HEK293 (cell line): ENCODE measurements around the gene CCHCR1.

Experiments used
- EGR2 ChIP-seq: fragments of 450-650 bp; formaldehyde crosslinking; IDR thresholded peaks from 2 replicates; pipeline ENCODE4 v1.5.1; 2016; ENCODE audit warnings: low read depth, missing biosample characterization, missing genetic modification characterization
- FEZF1 ChIP-seq: fragments of 450-650 bp; formaldehyde crosslinking; IDR thresholded peaks from 2 replicates; pipeline ENCODE4 v1.5.1; 2016; ENCODE audit warnings: missing biosample characterization, missing genetic modification characterization
- GLI4 ChIP-seq: fragments of 450-650 bp; formaldehyde crosslinking; IDR thresholded peaks from 2 replicates; pipeline ENCODE4 v1.5.1; 2016; ENCODE audit warnings: missing biosample characterization, missing genetic modification characterization
- IKZF3 ChIP-seq: fragments of 450-650 bp; IDR thresholded peaks from 2 replicates; pipeline ENCODE4 v1.5.0; 2018; ENCODE audit warnings: missing biosample characterization, mild to moderate bottlenecking, missing genetic modification characterization, moderate library complexity
- INSM2 ChIP-seq: fragments of 450-650 bp; formaldehyde crosslinking; IDR thresholded peaks from 2 replicates; pipeline ENCODE4 v1.5.1; 2016; ENCODE audit warnings: missing biosample characterization, missing genetic modification characterization
- KLF8 ChIP-seq: fragments of 450-650 bp; formaldehyde crosslinking; IDR thresholded peaks from 2 replicates; pipeline ENCODE4 v1.5.1; 2016; ENCODE audit warnings: missing biosample characterization, missing genetic modification characterization
- MEIS1 ChIP-seq: sonication (generic); formaldehyde crosslinking; IDR thresholded peaks from 2 replicates; pipeline ENCODE4 v1.8.1; 2022; ENCODE audit warnings: missing genetic modification reagents, mild to moderate bottlenecking, borderline replicate concordance
- PBX3 ChIP-seq: sonication (generic); formaldehyde crosslinking; IDR thresholded peaks from 2 replicates; pipeline ENCODE4 v1.8.1; 2022; ENCODE audit warnings: mild to moderate bottlenecking, moderate library complexity, missing genetic modification reagents
- PRDM10 ChIP-seq: fragments of 450-650 bp; formaldehyde crosslinking; IDR thresholded peaks from 2 replicates; pipeline ENCODE4 v1.5.1; 2016; ENCODE audit warnings: missing biosample characterization, missing genetic modification characterization
- SP7 ChIP-seq: fragments of 450-650 bp; formaldehyde crosslinking; IDR thresholded peaks from 2 replicates; pipeline ENCODE4 v1.5.1; 2016; ENCODE audit warnings: missing biosample characterization, missing genetic modification characterization
- YY2 ChIP-seq: fragments of 450-650 bp; formaldehyde crosslinking; IDR thresholded peaks from 2 replicates; pipeline ENCODE4 v1.5.1; 2016; ENCODE audit warnings: missing biosample characterization, missing genetic modification characterization
- ZBTB8A ChIP-seq: fragments of 450-650 bp; formaldehyde crosslinking; IDR thresholded peaks from 2 replicates; pipeline ENCODE4 v1.5.1; 2016; ENCODE audit warnings: missing biosample characterization, missing genetic modification characterization
- ZFP37 ChIP-seq: fragments of 450-650 bp; formaldehyde crosslinking; IDR thresholded peaks from 2 replicates; pipeline ENCODE4 v1.5.1; 2016; ENCODE audit warnings: missing biosample characterization, missing genetic modification characterization
- ZFP41 ChIP-seq: fragments of 450-650 bp; formaldehyde crosslinking; IDR thresholded peaks from 2 replicates; pipeline ENCODE4 v1.5.1; 2016; ENCODE audit warnings: missing biosample characterization, missing genetic modification characterization, borderline replicate concordance
- ZIC2 ChIP-seq: fragments of 450-650 bp; formaldehyde crosslinking; IDR thresholded peaks from 2 replicates; pipeline ENCODE4 v1.5.1; 2016; ENCODE audit warnings: missing biosample characterization, missing genetic modification characterization
- ZNF112 ChIP-seq: fragments of 450-650 bp; formaldehyde crosslinking; IDR thresholded peaks from 2 replicates; pipeline ENCODE4 v1.5.0; 2017; ENCODE audit warnings: missing biosample characterization, missing genetic modification characterization
- ZNF221 ChIP-seq: fragments of 450-650 bp; formaldehyde crosslinking; IDR thresholded peaks from 2 replicates; pipeline ENCODE4 v1.5.1; 2017; ENCODE audit warnings: missing biosample characterization, missing genetic modification characterization, borderline replicate concordance
- ZNF37A ChIP-seq: fragments of 450-650 bp; IDR thresholded peaks from 2 replicates; pipeline ENCODE4 v1.5.1; 2018; ENCODE audit warnings: missing biosample characterization, missing genetic modification characterization
- ZNF473 ChIP-seq: fragments of 450-650 bp; formaldehyde crosslinking; IDR thresholded peaks from 2 replicates; pipeline ENCODE4 v1.5.1; 2017; ENCODE audit warnings: missing biosample characterization, missing genetic modification characterization
- ZNF488 ChIP-seq: fragments of 450-650 bp; formaldehyde crosslinking; IDR thresholded peaks from 2 replicates; pipeline ENCODE4 v1.5.1; 2016; ENCODE audit warnings: missing biosample characterization, missing genetic modification characterization
- ZNF621 ChIP-seq: fragments of 450-650 bp; formaldehyde crosslinking; IDR thresholded peaks from 2 replicates; pipeline ENCODE4 v1.5.1; 2017; ENCODE audit warnings: missing biosample characterization, missing genetic modification characterization
- ZNF664 ChIP-seq: fragments of 450-650 bp; formaldehyde crosslinking; IDR thresholded peaks from 2 replicates; pipeline ENCODE4 v1.5.1; 2016; ENCODE audit warnings: missing biosample characterization, missing genetic modification characterization
- ZNF792 ChIP-seq: fragments of 450-650 bp; formaldehyde crosslinking; IDR thresholded peaks from 2 replicates; pipeline ENCODE4 v1.5.1; 2016; ENCODE audit warnings: missing biosample characterization, missing genetic modification characterization
- TF ChIP-seq, protein P1 (sequence below): fragments of 450-650 bp; formaldehyde crosslinking; optimal IDR thresholded peaks from 2 replicates; pipeline ENCODE3; 2016; ENCODE audit warnings: missing biosample characterization, mild to moderate bottlenecking, missing genetic modification characterization
- TF ChIP-seq, protein P2 (sequence below): fragments of 450-650 bp; formaldehyde crosslinking; IDR thresholded peaks from 2 replicates; pipeline ENCODE4 v1.5.1; 2016; ENCODE audit warnings: missing biosample characterization, missing genetic modification characterization
- TF ChIP-seq, protein P3 (sequence below): fragments of 450-650 bp; formaldehyde crosslinking; IDR thresholded peaks from 2 replicates; pipeline ENCODE4 v1.5.1; 2016; ENCODE audit warnings: missing biosample characterization, missing genetic modification characterization
- TF ChIP-seq, protein P4 (sequence below): fragments of 450-650 bp; formaldehyde crosslinking; IDR thresholded peaks from 2 replicates; pipeline ENCODE4 v1.5.1; 2017; ENCODE audit warnings: missing biosample characterization, missing genetic modification characterization

CCHCR1 gene

DNA sequence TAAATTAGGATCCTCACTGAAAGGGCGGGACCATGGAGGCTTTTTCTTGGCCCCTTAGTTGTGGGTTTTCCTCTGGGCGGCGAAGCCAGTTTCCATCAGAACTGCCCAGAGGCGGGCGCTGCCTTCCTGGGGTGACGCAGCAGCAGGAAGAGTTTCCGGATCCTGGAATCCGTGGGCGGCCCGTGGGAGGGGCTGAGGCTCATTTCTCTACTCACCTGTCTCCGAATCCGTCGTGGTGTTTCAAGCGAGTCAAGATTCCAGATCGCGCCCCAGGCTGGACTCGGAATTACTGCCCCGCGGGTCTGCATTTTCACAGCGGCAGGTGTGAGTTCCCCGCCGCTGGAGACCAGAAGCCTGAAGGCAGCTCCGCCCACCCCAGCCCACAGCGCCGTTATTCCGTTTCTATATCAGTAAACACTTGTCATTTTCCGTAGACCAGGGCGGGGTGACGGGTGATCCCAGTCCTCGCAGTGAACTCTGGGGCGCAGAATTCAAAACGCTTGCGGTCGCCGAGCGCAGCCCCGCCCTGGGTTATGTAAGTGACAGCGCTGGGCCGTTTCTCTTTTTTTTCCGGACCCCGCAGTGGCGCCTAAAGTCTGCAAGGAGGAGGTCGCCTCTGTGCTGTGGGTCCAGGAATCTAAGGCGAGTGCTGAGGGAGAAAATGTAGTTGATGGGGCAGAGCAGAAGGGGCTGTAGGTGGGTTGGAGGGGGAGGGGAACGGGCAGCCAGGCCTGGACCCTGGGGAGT is 40.1 kb upstream of the CCHCR1 start (continued):
- TF ChIP-seq, protein P1, sequence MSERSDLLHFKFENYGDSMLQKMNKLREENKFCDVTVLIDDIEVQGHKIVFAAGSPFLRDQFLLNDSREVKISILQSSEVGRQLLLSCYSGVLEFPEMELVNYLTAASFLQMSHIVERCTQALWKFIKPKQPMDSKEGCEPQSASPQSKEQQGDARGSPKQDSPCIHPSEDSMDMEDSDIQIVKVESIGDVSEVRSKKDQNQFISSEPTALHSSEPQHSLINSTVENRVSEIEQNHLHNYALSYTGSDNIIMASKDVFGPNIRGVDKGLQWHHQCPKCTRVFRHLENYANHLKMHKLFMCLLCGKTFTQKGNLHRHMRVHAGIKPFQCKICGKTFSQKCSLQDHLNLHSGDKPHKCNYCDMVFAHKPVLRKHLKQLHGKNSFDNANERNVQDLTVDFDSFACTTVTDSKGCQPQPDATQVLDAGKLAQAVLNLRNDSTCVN (tag by site-specific recombination): peak; percentile 38
- TF ChIP-seq SP7 (peak; percentile 78), EGR2 (tag by site-specific recombination) (peak; percentile 81), ZFP41 (tag by site-specific recombination) (no peak), ZNF112 (tag by site-specific recombination) (no peak), MEIS1 (no peak), ZNF473 (tag by site-specific recombination) (no peak), ZNF621 (tag by site-specific recombination) (no peak), ZIC2 (0 out of 2 replicates have a peak, but pooled peaks have one; percentile 25), INSM2 (tag by site-specific recombination) (peak; percentile 20; the same call in 1 of the 2 replicates), ZNF37A (tag by site-specific recombination) (no peak), ZBTB8A (tag by site-specific recombination) (peak; percentile 91), ZNF792 (no peak), KLF8 (tag by site-specific recombination) (peak; percentile 78), YY2 (tag by site-specific recombination) (no peak), PRDM10 (tag by site-specific recombination) (no peak), FEZF1 (no peak), IKZF3 (tag by site-specific recombination) (peak; percentile 99), ZNF488 (tag by site-specific recombination) (no peak), GLI4 (tag by site-specific recombination) (no peak), ZFP37 (tag by site-specific recombination) (0 out of 2 replicates have a peak, but pooled peaks have one; percentile 52), PBX3 (CRISPR knock-in tag) (no peak), ZNF664 (tag by site-specific recombination) (no peak), ZNF221 (no peak; the same call in 1 of the 2 replicates)
- TF ChIP-seq, protein P2, sequence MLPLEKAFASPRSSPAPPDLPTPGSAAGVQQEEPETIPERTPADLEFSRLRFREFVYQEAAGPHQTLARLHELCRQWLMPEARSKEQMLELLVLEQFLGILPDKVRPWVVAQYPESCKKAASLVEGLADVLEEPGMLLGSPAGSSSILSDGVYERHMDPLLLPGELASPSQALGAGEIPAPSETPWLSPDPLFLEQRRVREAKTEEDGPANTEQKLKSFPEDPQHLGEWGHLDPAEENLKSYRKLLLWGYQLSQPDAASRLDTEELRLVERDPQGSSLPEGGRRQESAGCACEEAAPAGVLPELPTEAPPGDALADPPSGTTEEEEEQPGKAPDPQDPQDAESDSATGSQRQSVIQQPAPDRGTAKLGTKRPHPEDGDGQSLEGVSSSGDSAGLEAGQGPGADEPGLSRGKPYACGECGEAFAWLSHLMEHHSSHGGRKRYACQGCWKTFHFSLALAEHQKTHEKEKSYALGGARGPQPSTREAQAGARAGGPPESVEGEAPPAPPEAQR (tag by site-specific recombination): no peak
- TF ChIP-seq, protein P3, sequence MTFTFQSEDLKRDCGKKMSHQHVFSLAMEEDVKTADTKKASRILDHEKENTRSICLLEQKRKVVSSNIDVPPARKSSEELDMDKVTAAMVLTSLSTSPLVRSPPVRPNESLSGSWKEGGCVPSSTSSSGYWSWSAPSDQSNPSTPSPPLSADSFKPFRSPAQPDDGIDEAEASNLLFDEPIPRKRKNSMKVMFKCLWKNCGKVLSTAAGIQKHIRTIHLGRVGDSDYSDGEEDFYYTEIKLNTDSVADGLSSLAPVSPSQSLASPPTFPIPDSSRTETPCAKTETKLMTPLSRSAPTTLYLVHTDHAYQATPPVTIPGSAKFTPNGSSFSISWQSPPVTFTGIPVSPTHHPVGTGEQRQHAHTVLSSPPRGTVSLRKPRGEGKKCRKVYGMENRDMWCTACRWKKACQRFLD (tag by site-specific recombination): no peak
- TF ChIP-seq, protein P4, sequence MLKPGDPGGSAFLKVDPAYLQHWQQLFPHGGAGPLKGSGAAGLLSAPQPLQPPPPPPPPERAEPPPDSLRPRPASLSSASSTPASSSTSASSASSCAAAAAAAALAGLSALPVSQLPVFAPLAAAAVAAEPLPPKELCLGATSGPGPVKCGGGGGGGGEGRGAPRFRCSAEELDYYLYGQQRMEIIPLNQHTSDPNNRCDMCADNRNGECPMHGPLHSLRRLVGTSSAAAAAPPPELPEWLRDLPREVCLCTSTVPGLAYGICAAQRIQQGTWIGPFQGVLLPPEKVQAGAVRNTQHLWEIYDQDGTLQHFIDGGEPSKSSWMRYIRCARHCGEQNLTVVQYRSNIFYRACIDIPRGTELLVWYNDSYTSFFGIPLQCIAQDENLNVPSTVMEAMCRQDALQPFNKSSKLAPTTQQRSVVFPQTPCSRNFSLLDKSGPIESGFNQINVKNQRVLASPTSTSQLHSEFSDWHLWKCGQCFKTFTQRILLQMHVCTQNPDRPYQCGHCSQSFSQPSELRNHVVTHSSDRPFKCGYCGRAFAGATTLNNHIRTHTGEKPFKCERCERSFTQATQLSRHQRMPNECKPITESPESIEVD (tag by site-specific recombination): no peak
